Ishikawa (cell line): ENCODE data around the gene PRCC.

ENCODE experiments used
- CEBPB ChIP-seq: IDR thresholded peaks from 2 replicates; pipeline ENCODE4 v1.6.1; 2012
- CREB1 ChIP-seq: IDR thresholded peaks from 2 replicates; pipeline ENCODE4 v1.6.1; 2012; ENCODE audit warnings: low read depth
- EP300 ChIP-seq: IDR thresholded peaks from 2 replicates; pipeline ENCODE4 v1.6.1; 2012; ENCODE audit warnings: borderline replicate concordance
- FOXM1 ChIP-seq: IDR thresholded peaks from 2 replicates; pipeline ENCODE4 v1.6.1; 2012; ENCODE audit warnings: low read depth, borderline replicate concordance
- RAD21 ChIP-seq: IDR thresholded peaks from 2 replicates; pipeline ENCODE4 v1.6.1; 2012; ENCODE audit warnings: low read depth
- REST ChIP-seq: IDR thresholded peaks from 2 replicates; pipeline ENCODE4 v1.6.1; 2012; ENCODE audit warnings: low read depth, mild to moderate bottlenecking
- TAF1 ChIP-seq: IDR thresholded peaks from 2 replicates; pipeline ENCODE4 v1.6.1; 2012; ENCODE audit warnings: low read depth, mild to moderate bottlenecking
- TEAD4 ChIP-seq: IDR thresholded peaks from 2 replicates; pipeline ENCODE4 v1.6.1; 2012
- YY1 ChIP-seq: IDR thresholded peaks from 2 replicates; pipeline ENCODE4 v1.6.1; 2012; ENCODE audit warnings: low read depth
- ZBTB7A ChIP-seq: IDR thresholded peaks from 2 replicates; pipeline ENCODE4 v1.6.1; 2012; ENCODE audit warnings: low read depth
- TF ChIP-seq, protein P1 (sequence below): IDR thresholded peaks from 2 replicates; pipeline ENCODE4 v1.6.1; 2012

- TF ChIP-seq YY1: no peak
- TF ChIP-seq RAD21: no peak
- no peak for TF ChIP-seq TAF1
- TF ChIP-seq, protein P1, sequence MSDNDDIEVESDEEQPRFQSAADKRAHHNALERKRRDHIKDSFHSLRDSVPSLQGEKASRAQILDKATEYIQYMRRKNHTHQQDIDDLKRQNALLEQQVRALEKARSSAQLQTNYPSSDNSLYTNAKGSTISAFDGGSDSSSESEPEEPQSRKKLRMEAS: no peak
- TF ChIP-seq REST: no peak
- TF ChIP-seq CEBPB: no peak
- TF ChIP-seq EP300: no peak
- no peak for TF ChIP-seq TEAD4
- TF ChIP-seq ZBTB7A: no peak
- no peak for TF ChIP-seq CREB1
- TF ChIP-seq FOXM1: no peak
Measured at GRCh38 chr1:156840186-156840897, 73.0 kb downstream of the PRCC start.
